Measurements from ENCODE around the gene MYO10. TPM values are rescaled to one million over a fixed set of nuclear protein-coding genes. Genes with fewer than 3 reads are reported as not detected.

MYO10 gene
- total and polyA plus RNA-seq, 8 donors: 32.6 to 71.5 (median 65.0) TPM

- ATAC-seq (no peak), DNase-seq (no peak)
- Histone ChIP-seq H3K4me3 (no peak overlapping the region), H3K27me3 (no peaks in the 10 kb centered on the region), H3K36me3 (no peaks in the 10 kb centered on the region), H3K4me1 (peaks cover 9 to 13% of the 10 kb centered on the region in 2 donors), H3K9me3 (peaks cover 0 to 5% of the 10 kb centered on the region in 2 donors), H3K27ac (no peak overlapping the region)
- TF ChIP-seq CTCF (IDR thresholded peaks at IDR 0.05): no peak
- intact Hi-C loops (cut with DNase I): no loop called here
Measured at GRCh38 chr5:16854351-16854750, 81.7 kb downstream of the MYO10 start.

GRCh38 chr5:16853518-16853917, 82.6 kb downstream of the MYO10 start:
- intact Hi-C loops (cut with DNase I): no loop called here
- no peaks in the 10 kb centered on the region for H3K36me3 ChIP-seq
- no peak overlapping the region for H3K4me3 ChIP-seq
- no peak overlapping the region for H3K27ac ChIP-seq
- H3K4me1 ChIP-seq: peaks cover 9 to 13% of the 10 kb centered on the region in 2 donors
- ATAC-seq: no peak
- H3K9me3 ChIP-seq: no peaks in the 10 kb centered on the region
- no peak for TF ChIP-seq CTCF (IDR thresholded peaks at IDR 0.05)
- H3K27me3 ChIP-seq: no peaks in the 10 kb centered on the region
- no peak for DNase-seq

GRCh38 chr5:16852251-16853005, 83.7 kb downstream of the MYO10 start:
- ATAC-seq: no peak
- no peak for DNase-seq
- Histone ChIP-seq H3K27ac (no peak overlapping the region), H3K9me3 (no peaks in the 10 kb centered on the region), H3K36me3 (no peaks in the 10 kb centered on the region), H3K4me3 (no peak overlapping the region), H3K27me3 (no peaks in the 10 kb centered on the region), H3K4me1 (peaks cover 9 to 13% of the 10 kb centered on the region in 2 donors)
- intact Hi-C loops (cut with DNase I): no loop called here
- no peak for TF ChIP-seq CTCF (IDR thresholded peaks at IDR 0.05)

- no peak for ATAC-seq
- H3K4me3 ChIP-seq: no peak overlapping the region
- DNase-seq: no peak
- no peak overlapping the region for H3K27ac ChIP-seq
- H3K4me1 ChIP-seq: no peaks in the 10 kb centered on the region
- intact Hi-C loops (cut with DNase I): no loop called here
- H3K36me3 ChIP-seq: no peaks in the 10 kb centered on the region
- no peaks in the 10 kb centered on the region for H3K27me3 ChIP-seq
- no peaks in the 10 kb centered on the region for H3K9me3 ChIP-seq
- no peak for TF ChIP-seq CTCF (IDR thresholded peaks at IDR 0.05)
Measured at GRCh38 chr5:16849775-16850174, 86.3 kb downstream of the MYO10 start.

- Histone ChIP-seq H3K27ac (no peak overlapping the region), H3K4me1 (no peaks in the 10 kb centered on the region), H3K27me3 (no peaks in the 10 kb centered on the region), H3K4me3 (no peak overlapping the region), H3K9me3 (no peaks in the 10 kb centered on the region), H3K36me3 (no peaks in the 10 kb centered on the region)
- intact Hi-C loops (cut with DNase I): no loop called here
- ATAC-seq (no peak), DNase-seq (no peak)
- TF ChIP-seq CTCF (IDR thresholded peaks at IDR 0.05): no peak
Measured at GRCh38 chr5:16849181-16849580, 86.9 kb downstream of the MYO10 start.

All from left lung (tissue), 10 donors.